GM19328 (cell line): Measurements from ENCODE around the gene TNNI2.
A peak's percentile ranks its signal among the peaks of the same experiment; 100 is the strongest.

Experiments used
- ATAC-seq: cut with Tn5 transposase; IDR thresholded peaks from one replicate; pipeline ENCODE4 v1.9.1; 2021; ENCODE audit warnings: mild to moderate bottlenecking, moderate library complexity; ENCODE audit not compliant: unreplicated experiment

The TNNI2 gene

DNA sequence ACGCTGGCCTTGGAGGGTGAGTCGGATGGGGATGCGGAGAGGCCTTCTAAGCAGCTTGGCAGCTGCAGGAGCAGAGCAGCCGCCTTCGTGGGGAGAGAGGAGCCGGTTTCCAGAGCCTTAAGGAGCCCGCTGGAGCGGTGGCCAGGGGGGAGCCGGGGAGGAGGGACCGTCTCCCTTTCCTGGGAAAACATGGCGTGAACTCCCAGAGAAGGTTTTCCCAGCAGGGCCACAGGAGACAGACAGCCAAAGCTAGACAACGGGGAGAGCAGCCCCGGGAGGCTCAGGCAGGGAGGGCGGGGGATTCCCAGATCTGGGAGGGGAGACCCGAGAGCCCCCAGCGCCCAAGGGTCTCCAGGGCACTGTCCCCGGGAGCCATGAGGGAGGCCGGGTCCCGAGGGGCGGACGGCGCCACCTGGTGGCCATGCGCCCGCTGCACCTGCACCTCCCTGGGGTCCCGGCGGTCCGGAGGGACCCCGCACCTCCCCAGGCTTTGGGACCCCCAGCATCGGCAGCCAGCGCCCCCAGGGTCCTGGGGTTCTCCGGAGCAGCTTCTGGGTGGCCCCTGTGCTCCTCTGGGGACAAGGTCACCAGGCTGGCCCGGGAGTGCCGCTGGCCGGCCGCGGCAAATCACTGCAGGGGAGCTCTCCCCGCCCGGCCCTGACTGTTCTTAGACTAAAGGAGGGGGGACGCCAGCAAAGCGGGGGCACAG lies 6.4 kb upstream of the TNNI2 start:
- ATAC-seq = no peak

- no peak for ATAC-seq
These were observed 5.9 kb upstream of the TNNI2 start for GRCh38 chr11:1832920-1833295.

- ATAC-seq = no peak
These were observed 4.6 kb upstream of the TNNI2 start for GRCh38 chr11:1834062-1834610.

- ATAC-seq = no peak
These were observed 3.8 kb upstream of the TNNI2 start, which contains the start of gene SYT8 for GRCh38 chr11:1834779-1835670. TSS of gene SYT8 (plus strand) at chr11:1834990. CDS start at chr11:1835106, 116 bp downstream.

GRCh38 chr11:1835671-1836010 lies 3.1 kb upstream of the TNNI2 start:
- no peak for ATAC-seq

- no peak for ATAC-seq
These were observed 2.5 kb upstream of the TNNI2 start for GRCh38 chr11:1836011-1836945.

DNA sequence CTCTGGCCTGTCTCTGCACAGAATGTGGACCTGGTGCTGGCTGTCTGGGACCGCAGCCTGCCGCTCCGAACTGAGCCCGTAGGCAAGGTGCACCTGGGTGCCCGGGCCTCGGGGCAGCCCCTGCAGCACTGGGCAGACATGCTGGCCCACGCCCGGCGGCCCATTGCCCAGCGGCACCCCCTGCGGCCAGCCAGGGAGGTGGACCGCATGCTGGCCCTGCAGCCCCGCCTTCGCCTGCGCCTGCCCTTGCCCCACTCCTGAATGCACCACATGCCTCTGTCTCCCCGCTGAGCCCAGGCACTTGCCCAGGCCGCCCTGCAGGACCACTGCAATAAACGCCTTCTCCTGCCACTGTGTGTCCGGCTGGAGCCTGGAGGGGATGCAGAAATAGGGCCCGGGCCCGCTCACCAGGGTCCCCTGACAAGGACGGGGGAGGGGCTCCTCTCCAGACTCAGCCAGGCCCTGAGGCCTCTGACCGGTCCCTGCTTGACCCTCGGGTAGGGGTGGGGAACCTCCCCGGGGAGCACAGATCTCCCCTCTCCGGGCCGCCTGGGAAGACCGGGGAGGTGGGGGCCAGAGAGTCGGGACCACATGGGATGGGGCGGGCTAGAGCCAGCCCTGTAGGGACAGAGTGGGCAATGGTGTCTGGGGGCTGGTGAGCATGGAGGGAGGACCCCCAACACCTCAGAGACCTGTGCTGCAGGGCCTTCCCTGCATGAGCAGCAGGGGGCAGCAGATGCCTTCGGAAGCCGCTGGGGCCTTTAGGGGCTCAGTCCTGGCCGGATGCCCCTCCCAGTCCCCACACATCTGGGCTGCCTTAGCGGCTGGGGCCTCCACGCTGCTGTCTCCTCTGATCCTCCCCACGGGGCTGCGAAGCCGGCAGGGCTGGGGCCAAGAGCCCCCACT lies 1.4 kb upstream of the TNNI2 start:
- ATAC-seq = peak; percentile 59

DNA sequence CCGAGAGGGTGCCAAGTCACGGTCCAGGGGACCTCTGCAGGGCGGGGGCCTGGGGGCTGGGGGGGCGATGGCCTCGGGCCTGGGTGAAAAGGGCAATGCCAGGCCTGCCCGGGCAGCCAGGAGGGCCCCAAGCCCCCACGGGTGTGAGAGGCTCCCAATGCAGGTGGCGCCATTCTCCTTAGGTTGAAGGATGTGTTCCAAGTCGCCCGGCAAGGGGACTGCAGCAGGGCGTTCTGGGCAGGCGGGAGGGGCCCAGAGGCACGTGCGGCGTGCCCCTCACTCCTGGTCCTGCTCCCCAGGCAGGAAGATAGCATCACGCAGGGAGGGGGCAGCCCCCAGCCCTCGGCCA lies 730 bp upstream of the TNNI2 start:
- ATAC-seq = no peak

DNA sequence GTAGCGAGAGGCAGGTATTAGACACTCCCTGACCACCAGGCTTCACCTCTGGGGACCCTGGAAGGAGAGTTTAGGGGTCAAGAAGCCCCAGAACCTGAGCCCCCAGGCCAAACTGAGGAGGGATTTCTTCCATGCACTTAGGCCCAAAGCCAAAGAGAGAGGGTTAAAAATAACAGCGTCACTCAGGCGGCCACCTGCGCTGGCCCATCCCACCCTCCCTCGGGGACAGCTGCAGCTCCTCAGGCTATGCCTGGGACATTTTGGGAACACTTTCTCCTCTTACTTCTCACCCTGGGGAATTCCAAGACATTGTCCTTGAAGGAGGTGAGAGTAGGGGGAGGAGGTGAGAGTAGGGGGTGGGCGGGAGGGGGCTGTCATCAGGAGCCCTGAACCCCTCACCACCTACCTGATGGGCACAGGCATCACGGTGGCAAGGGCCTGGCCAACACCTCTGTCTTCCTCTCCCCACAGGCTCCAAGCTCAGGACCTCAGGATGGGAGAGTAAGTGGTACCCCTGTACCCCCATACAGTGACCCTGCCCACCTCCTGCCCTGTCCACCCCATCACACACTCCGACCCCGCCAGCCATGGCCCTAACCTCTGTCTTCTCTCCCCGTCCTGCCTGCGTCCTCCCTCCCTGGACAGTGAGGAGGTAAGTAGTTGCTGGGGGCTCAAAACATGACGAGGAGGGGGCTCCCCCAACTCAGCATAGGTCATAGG lies 583 bp downstream of the TNNI2 start:
- ATAC-seq = no peak

GRCh38 chr11:1839924-1840779 lies 1.4 kb downstream of the TNNI2 start:
- ATAC-seq = no peak

DNA sequence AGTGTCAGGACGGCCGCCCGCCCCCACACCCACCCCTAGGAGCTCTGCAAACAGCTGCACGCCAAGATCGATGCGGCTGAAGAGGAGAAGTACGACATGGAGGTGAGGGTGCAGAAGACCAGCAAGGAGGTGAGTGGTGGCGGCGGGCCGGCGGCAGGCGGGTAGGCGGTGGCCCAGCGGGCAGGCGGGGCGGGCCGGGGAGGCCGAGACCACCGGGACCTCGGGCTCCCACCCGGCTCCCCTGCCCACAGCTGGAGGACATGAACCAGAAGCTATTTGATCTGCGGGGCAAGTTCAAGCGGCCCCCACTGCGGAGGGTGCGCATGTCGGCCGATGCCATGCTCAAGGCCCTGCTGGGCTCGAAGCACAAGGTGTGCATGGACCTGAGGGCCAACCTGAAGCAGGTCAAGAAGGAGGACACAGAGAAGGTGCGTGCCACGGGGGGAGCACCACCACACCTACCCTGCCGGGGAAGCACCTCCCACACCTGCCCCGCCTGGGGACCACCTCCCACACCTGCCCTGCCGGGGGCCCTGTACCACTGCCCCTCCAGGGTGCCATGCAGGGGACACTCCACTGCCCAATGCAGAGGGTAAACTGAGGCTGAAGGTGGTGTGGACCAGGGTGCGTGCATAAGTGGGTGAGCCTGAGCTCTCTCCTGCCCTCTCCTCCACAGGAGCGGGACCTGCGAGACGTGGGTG lies 2.1 kb downstream of the TNNI2 start:
- ATAC-seq = no peak

- no peak for ATAC-seq
These were observed 2.8 kb downstream of the TNNI2 start for GRCh38 chr11:1841511-1842148.

DNA sequence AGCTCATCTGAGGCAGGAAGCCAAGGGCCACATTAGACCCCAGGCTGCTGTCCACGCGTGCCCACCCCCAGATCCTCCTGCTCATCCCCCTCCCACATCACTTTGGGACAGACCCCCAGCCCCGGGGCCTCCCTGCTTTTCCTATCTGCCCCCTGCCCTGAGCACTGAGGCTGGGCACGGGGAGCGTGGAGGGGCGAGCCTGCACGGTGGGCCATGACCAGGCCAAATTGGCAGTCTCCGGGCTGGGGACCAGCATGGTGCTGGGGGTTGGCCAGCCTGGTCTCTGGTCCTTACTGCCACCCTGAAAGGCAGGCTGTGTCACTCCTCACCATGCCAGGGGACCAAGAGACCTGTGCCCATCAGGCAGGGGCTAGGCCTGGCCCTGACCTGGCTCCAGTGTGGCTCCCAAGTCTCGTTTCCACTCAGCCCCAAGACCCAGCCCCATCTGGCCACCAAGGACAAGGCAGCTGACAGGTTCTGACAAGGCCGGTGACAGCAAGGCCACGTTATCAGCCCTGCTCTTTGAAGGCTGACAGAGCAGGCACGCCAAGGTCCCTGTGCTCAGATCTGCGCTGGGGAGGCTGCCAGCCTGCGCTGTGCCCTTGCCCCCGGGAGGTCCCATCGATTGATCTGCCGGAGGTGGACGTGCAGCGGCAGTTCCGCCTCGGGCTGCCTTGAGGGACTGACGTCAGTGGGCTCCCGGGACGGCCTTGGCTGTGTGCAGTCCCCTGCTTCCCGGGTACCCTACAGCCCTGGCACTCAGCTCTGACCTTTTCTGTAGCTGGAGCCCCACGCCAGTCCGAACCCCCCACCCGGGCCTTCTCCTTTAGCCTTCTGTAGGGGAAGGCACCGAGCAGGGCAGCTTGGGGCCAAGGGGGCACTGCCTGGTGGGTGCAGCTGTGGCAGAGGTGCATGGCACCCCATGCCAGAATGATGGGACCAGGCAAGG lies 3.6 kb downstream of the TNNI2 start:
- no peak for ATAC-seq

GRCh38 chr11:1843098-1843473 lies 4.3 kb downstream of the TNNI2 start:
- no peak for ATAC-seq

DNA sequence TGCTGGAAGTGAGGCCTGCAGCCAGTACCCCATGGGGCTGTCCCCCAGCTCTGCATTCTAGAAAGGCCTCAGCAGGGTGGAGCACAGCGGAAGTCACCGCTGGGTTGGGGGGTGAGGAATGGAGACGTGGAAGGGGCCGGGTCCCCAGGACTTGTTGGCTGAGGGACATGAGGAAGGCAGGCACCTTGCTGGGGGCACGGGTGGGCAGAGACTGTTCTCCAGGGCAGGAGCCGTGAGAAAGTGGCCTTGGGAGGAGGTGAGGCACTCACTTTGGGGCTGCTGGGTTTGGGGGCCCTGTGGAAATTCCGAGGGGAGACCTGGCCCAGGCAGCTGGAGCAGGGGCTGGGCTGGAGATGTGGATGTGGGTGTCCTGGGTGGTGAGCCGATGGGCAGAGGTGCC lies 5.0 kb downstream of the TNNI2 start:
- no peak for ATAC-seq
